GM18867 (cell line): Measurements from ENCODE around the gene TTC9C.
"Not testable (repeated sequence)": the region's sequence is repeated elsewhere in the genome, so short reads cannot be mapped to it uniquely, and the experiment has no call there.

Experiments
- ATAC-seq: cut with Tn5 transposase; IDR thresholded peaks from one replicate; pipeline ENCODE4 v1.9.1; 2021; ENCODE audit warnings: mild to moderate bottlenecking, moderate library complexity; ENCODE audit not compliant: unreplicated experiment

Gene TTC9C

GRCh38 chr11:62749931-62750330, 21.6 kb downstream of the TTC9C start:
- not testable (repeated sequence) for ATAC-seq

GRCh38 chr11:62752177-62752785, 24.0 kb downstream of the TTC9C start:
- no peak for ATAC-seq

DNA sequence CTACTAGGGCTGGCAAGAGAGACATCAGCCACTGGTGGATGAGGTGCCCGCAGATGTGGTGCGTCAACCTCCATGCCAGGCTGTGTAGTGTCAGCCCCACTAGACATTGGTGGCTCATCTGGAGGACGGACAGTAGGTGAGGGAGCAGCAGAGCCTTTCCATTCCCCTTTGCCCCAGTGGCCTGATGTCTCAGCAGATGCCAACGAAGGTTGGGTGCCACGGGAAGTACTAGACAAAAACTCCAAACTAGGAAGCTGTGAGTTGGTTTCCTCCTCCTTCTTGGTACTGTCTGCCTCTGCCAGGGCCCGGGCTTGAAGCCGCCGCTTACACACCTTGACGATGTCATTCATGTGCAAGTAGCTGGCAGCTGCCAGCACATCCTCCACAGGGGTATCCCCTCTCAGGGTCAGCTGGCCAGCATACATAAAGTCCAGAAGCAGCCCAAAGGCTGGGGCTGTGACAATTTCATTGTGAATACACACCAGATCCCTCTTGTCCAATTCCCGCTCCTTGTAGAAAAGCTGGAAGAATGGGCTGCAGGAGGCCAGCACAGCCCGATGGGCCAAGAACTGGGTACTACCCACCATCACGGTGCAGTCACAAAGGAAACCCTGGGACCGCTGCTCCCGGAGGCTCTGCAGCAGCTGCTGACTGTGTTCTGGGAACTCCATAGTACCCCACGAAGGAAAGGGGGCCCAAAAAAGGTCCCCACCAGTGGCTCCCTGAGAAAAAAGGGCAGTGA, 24.9 kb downstream of the TTC9C start:
- ATAC-seq = no peak

DNA sequence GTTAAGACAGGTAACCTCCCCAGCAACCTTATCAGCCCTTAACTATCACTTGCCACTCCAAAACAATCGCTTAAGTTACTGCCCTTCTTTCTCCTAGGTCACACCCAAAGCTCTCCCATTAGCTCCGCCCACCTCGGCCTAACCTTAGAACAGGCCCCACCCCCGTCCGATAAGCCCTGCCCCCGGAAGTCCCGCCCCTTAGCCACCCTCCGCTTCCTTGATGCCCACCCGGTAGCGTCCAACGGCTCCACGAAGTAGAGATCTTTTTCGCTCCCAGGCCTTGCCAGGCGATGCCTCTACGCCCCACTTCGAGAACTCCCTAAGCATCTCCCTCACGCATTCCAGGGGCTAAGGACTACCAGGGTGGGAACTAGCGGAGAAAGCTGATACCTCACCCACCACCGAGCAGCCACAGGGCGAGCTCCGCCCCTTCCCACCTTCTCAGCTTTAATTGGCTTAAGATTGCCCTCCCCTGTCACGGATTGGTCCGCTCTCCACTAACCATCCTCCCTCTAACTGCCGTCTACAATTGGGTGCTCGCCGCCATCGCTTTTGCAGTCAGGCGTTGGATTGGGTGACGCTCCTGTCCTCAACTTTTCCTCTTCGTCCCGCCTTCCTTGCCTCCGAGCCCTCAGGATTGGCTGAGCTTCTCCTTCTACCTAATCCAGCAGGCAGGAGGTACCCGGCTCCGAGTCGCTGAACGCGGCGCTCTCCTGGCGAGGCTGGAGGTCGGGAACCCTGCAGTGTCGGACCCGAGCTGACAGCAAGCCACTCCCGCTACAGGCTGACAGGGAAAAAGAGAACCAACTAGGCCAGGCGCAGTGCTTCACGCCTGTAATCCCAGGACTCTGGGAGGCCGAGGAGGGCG, 25.7 kb downstream of the TTC9C start, which contains the start of gene ZBTB3:
Gene ZBTB3, minus strand, starts transcription at position 425 of the 868 bp plus-strand sequence. CDS start 496 bp downstream, outside the sequence.
- peak; percentile 91 for ATAC-seq

GRCh38 chr11:62755086-62755615, 26.9 kb downstream of the TTC9C start:
- ATAC-seq = no peak

DNA sequence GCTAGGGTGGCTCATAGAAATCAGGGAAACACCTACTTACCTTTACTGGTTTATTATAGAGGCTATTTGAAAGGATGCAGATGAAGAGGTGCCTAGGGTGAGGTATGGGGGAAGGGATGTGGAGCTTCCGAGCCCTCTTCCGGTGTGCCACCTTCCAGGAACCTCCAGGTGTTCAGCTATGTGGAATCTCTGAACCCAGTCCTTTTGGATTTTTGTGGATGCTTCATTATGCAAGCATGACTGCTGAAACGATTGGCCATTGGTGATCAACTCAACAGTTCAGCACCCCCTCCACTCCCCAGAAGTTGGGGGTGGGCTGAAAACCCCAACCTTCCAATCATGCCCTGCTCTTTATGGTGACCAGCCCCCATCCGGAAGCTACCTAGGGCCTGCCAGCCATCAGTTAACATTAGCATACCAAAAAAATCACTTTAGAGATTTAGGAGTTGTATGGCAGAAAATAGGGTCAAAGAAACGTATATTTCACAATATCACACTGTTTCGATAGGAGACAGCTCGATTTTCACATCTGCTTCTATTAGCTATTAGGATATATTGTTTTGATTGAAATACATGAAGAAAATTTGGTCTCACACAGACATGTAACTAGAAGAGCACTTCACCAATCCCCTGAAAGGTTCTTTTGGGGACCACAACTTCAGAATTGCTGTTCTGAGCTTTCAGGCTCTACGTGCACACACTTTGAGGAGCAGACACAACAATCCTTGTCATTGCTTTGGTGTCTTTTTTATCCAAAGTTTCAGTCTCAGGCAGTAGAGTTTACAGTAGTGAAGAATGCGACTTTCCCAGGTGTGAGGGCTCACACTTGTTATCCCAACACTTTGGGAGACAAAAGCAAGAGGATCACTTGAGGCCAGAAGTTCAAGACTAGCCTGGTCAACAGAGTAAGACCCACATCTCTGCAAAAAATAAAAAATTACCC, 29.8 kb downstream of the TTC9C start:
- ATAC-seq = no peak

DNA sequence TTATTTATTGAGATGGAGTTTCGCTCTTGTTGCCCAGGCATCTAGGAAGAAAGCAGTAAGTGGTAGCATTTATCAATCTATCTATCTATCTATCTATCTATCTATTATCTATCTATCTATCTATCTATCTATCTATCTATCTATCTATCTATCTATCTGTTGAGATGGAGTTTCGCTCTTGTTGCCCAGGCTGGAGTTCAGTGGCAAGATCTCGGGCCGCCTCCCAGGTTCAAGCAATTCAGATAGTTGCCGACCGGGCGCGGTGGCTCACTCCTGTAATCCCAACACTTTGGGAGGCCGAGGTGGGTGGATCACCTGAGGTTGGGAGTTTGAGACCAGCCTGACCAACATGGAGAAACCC, 32.6 kb downstream of the TTC9C start:
- ATAC-seq = not testable (repeated sequence)

DNA sequence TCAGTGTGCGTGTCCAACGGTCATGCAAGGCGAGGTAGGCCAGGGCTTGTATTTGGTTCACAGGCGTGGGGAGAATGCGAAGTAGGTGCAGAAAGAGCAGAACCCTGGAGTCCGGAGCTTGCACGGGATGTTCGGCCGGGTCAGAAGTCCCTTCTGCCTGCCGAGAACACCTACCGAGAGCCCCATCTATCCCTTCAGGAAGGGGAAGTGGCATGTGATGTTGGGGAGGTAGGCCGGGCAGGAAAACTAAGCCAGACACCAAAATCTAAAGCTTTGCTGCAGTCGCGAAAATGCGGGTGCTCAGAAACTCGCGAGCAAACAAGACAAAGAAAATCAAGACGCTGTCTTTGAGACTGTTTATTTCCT, 42.5 kb downstream of the TTC9C start:
- peak; percentile 3 for ATAC-seq

GRCh38 chr11:62771144-62772021, 43.1 kb downstream of the TTC9C start, which contains the start of gene TAF6L:
TAF6L (plus strand) TSS chr11:62771396; CDS start chr11:62775784, 4,388 bp downstream.
- ATAC-seq = peak; percentile 70

DNA sequence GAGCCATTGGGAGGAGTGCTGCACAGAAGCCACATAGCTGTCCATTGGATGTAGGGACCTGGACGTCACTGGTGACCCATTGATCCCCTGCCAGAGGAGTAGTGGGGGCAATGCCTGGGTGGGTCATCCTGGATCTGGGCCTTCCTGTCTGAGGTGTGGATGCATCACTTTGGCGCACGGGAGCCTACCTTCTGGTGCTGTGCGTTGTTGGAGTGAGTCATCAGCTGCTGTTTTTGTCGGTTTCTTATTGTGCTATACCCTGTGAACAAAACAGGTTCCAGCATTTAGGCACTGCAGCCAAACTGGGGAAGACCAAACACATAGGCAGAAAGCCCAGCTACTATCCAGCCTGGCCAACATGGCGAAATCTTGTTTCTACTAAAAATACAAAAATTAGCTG, 46.1 kb downstream of the TTC9C start:
- no peak for ATAC-seq

- no peak for ATAC-seq
Measured at GRCh38 chr11:62775646-62776045, 47.4 kb downstream of the TTC9C start.

DNA sequence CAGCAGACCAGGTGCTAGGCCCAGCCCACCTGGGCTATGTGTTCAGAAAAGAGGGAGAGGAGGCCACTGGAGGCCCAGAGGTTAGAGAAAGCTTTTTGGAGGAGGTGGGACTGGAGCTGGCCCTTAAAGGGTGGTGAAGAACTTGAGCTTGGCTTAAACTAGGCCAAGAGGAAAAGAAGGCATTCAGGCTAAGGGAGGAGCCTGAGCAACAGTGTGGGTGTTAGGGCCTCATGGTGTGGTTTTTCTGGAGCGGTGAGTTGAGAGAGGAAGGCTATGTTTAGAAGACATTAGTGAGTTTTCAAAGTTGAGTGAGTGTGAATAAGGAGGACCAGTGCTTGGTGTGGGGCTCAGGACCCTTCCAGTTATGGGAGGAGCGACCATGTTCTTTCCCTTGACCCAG, 49.1 kb downstream of the TTC9C start:
- ATAC-seq = no peak

DNA sequence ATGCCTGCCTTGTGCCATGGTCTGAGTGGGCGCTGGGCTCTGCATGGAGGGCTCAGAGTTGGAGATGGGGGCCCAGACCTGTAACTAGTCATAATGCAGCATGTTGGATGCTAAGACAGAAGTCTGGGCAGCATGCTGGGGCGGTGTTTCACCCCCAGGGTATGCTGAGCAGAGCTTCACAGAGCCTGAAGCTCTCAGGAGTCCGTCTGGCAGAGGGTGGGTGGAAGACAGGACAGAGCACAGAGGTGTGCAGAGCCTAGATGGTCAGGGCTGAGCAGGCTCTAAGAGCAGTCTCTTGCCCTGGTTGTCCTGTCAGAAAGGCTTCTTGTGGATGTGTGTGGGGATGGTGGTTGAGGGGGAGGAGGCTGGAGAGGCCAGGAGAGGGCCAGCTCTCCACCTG, 50.2 kb downstream of the TTC9C start:
- ATAC-seq = no peak

DNA sequence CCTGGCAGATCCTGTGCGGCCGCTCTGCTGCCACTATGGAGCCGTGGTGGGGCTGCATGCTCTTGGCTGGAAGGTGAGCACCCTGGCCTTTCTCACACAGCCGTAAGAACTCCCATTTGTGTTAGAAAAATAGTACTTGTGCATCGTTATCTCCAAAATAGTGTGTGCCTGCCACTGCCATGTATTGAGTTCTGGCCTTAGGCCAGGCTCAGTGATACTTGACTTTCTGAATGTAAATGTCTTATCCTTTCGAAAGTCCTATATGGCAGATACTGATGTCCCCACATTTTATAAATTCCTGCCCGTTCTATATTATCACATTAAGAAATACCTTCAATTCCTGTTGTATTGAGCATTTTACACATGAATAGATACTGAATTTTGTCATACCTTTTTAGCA, 54.5 kb downstream of the TTC9C start:
- ATAC-seq = no peak

DNA sequence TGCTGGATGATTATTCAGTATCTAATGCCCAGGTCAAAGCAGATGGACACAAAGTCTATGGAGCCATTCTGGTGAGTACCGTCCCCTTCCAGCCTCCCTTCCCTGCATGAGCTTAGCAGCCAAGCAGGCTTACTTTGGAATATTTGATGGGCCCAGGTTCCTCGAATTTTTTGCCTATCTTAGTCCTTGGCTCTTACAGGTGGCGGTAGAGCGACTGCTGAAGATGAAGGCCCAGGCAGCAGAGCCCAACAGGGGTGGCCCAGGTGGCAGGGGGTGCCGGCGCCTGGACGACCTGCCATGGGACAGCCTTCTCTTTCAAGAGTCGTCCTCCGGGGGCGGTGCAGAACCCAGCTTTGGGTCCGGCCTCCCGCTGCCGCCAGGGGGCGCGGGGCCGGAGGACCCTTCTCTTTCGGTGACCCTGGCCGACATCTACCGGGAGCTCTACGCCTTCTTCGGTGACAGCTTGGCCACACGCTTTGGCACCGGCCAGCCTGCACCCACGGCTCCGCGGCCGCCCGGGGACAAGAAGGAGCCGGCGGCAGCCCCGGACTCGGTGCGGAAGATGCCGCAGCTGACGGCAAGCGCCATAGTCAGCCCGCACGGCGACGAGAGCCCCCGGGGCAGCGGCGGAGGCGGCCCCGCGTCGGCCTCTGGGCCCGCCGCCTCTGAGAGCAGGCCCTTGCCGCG, 58.2 kb downstream of the TTC9C start:
- peak; percentile 66 for ATAC-seq

- ATAC-seq = peak; percentile 62
Measured at GRCh38 chr11:62787005-62787759, 58.9 kb downstream of the TTC9C start, which contains the start of gene TMEM179B. TMEM179B (plus strand) TSS chr11:62787402; CDS start chr11:62787432, 30 bp downstream.
